Measurements from ENCODE around the gene ALKBH6. TPM values are rescaled to one million over a fixed set of nuclear protein-coding genes. Genes with fewer than 3 reads are reported as not detected.
A peak's percentile ranks its signal among the peaks of the same experiment; 100 is the strongest.

ALKBH6 gene
- total RNA-seq, 1 donor from 2014 or later = 22.8 TPM

DNA sequence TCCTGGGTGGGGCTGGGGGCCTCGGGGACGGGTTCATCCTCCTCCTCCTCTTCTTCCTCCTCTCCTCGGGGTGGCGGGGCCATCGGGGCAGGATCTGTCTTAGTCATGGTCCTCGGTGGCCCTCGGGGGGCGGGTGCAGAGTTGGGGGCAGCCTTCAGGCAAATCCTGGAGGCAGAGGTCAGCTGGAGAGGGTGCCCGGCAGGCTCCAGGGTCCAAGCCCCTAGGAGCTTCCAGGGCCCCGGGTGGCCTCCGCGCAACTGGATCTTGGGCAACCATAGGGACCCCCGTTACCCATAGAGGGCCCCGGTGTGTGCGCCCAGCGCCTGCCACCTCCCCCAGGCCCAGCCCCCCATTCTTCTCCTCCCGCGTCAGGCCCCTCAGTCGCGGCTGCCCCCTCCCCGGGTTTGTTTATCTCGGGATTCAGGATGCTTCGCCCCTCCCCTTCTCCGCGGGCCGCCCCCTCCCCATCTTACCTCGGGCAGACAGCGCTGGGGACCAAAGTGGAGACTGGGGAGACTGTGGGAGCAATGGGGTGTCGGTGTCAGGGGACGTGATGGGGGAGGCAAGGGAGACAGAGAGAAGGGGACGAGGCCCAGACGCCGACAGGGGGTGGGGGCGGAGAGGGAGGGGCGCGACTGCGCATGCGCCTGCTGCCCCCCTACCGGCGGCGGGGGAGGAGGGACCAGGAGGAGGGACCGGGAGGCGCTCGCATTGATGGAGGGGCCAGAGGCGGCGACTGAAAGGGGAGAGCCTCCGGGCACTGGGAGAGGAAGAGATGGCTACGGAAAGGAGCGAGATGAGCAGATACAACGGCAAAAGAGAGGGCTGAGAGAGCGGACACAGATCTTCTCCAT is 18.5 kb upstream of the ALKBH6 start, which contains the start of gene CLIP3:
Gene CLIP3 (minus strand): TSS at position 623 of the 854 bp plus-strand sequence. CDS start 516 bp downstream, at position 107.
- peak; percentile 94 for ATAC-seq
- intact Hi-C loops (cut with DNase I) = no loop called here
- peak; percentile 89 for DNase-seq (ENCODE audit: low spot score)

GRCh38 chr19:36031308-36031707 is 17.3 kb upstream of the ALKBH6 start:
- ATAC-seq = no peak
- intact Hi-C loops (cut with DNase I) = no loop called here

DNA sequence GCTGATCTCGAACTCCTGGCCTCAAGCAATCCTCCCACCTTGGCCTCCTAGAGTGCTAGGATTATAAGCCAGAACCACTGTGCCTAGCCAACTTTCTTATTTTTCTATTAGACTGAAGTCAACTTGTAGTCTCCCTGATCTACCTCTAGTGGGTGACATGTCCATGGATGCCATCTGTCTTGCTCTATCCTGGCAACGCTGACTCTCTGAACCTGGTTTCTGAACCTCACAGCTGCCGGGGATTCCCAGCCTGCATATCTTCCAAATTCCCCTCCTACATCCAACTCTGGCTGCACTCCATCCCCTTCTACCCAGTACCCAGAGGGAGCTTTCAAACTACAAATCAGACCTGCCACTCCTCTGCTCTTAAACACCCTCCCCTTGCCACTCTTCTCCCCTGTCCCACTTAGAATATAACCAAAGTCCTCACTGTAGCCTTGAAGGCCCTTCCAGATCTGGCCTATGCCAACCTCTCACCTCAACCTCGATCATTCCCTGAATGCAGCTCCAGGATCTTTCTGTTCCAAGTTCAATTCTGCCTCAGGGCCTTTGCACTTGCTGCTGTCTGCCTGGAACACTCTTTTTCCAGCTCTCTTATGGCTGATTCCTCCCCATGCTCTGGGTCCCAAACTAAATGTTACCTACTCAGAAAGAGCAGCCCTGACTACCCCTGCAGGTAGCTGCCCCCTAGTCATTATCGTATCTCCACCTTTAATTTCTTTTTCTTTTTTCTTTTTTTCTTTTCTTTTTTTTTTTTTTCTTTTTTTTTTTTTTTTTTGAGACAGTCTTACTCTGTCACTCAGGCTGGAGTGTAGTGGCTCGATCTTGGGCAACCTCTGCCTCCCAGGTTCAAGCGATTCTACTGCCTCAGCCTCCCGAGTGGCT is 16.5 kb upstream of the ALKBH6 start:
- no peak for ATAC-seq
- no peak for DNase-seq (ENCODE audit: low spot score)
- intact Hi-C loops (cut with DNase I) = no loop called here

More at GRCh38 chr19:36031308-36031707, 17.3 kb upstream of the ALKBH6 start:
- no peak for DNase-seq (ENCODE audit: low spot score)

DNA sequence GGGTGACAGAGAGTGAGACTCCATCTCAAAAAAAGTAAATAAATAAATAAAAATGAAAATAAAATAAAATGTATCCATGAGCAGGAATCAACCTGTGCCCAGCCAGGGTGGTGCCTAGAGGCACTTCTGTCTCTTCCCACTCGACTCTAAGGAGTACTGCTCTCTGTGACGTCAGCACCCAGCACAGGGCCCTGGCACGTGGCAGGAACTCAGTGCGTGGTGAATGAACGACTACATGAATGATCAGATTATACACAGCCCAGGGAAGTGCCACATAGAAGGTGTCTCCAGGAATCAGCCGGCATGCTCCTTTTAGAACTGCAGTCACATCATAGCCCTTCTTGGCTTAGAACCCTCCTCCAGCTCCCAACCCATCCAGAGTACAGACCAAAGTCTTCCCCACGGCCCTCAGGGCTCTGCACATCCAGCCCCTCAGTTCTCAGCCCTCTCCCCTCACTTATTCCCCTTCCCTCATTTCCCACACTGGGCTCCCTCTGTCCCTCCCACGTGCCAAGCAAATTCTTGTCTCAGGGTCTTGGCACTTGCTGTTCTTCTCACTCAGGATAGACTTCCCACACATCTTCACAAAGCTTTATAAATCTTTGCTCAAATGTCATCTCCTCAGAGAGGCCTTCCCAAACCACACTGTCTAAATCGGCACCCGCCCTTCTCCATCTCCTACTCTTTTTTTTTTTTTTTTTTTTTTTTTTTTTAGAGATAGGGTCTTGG is 14.5 kb upstream of the ALKBH6 start:
- ATAC-seq (no peak), DNase-seq (ENCODE audit: low spot score) (no peak)
- intact Hi-C loops (cut with DNase I) = no loop called here

- no peak for DNase-seq (ENCODE audit: low spot score)
- intact Hi-C loops (cut with DNase I) = no loop called here
- ATAC-seq = no peak
Observed at GRCh38 chr19:36027696-36028095, 13.7 kb upstream of the ALKBH6 start.

- DNase-seq (ENCODE audit: low spot score) (no peak), ATAC-seq (no peak)
- intact Hi-C loops (cut with DNase I) = no loop called here
Observed at GRCh38 chr19:36026091-36026876, 12.3 kb upstream of the ALKBH6 start.

- intact Hi-C loops (cut with DNase I) = no loop called here
- ATAC-seq = no peak
- DNase-seq (ENCODE audit: low spot score) = no peak
Observed at GRCh38 chr19:36025541-36025940, 11.5 kb upstream of the ALKBH6 start.

GRCh38 chr19:36023432-36023831 is 9.4 kb upstream of the ALKBH6 start:
- no peak for DNase-seq (ENCODE audit: low spot score)
- no peak for ATAC-seq
- intact Hi-C loops (cut with DNase I) = no loop called here

- DNase-seq (ENCODE audit: low spot score) (no peak), ATAC-seq (no peak)
- intact Hi-C loops (cut with DNase I) = no loop called here
Observed at GRCh38 chr19:36019061-36019670, 5.2 kb upstream of the ALKBH6 start.

DNA sequence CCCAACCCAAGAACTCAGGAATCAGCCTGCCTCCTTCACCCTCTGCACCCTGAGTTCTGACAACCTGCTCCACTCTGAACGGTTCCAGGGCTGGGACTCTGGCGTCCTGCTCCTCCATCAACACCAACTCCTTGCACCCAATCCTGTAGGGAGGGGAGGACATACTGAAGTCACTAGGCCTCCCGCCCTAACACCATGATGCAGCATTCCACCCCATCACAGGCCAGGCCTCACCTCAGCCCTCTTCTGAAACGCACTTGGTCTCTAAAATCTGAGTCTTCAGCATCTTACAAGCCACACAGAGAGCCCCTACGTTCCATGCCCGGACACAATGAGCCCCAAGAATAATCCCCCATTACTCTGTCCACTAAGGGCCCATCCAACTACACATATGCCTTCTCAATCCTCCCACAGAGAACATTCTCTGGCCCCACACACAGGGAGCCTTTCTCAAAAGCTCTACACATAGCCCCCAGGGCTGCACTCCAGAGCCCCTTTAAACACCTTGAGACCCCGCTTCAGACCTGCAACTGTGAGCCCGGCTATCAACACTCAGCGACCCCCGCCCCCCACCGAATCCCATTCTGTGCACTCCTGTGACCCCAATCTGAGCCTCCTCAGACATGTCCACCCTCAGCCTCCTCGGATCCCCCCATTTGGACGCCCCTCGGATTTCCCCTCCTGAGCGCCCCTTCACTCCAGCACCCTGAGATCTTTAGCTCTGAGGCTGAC is 567 bp downstream of the ALKBH6 start:
- intact Hi-C loops (cut with DNase I) = no loop called here
- DNase-seq (ENCODE audit: low spot score) (no peak), ATAC-seq (no peak)

DNA sequence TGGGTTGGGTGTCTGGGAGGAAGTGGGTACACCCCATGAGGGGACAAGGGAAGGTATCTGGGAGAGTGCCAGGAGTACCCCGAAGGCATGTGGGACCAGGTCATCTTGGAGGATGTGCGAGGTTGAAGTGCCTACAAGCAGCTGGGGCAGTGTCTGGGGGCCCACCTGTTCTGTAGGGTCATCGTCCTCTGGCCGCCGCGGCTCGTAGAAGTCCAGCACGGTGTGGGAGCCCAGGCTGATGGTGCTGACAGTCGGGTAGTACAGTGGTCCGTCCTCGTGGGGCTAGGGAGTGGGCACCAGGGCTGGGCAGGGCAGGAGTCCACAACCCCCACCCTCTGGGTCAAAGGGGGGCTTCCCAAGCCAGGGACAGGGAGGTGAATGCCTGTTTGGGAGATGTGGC is 3.6 kb downstream of the ALKBH6 start:
- ATAC-seq (no peak), DNase-seq (ENCODE audit: low spot score) (no peak)
- intact Hi-C loops (cut with DNase I) = no loop called here

DNA sequence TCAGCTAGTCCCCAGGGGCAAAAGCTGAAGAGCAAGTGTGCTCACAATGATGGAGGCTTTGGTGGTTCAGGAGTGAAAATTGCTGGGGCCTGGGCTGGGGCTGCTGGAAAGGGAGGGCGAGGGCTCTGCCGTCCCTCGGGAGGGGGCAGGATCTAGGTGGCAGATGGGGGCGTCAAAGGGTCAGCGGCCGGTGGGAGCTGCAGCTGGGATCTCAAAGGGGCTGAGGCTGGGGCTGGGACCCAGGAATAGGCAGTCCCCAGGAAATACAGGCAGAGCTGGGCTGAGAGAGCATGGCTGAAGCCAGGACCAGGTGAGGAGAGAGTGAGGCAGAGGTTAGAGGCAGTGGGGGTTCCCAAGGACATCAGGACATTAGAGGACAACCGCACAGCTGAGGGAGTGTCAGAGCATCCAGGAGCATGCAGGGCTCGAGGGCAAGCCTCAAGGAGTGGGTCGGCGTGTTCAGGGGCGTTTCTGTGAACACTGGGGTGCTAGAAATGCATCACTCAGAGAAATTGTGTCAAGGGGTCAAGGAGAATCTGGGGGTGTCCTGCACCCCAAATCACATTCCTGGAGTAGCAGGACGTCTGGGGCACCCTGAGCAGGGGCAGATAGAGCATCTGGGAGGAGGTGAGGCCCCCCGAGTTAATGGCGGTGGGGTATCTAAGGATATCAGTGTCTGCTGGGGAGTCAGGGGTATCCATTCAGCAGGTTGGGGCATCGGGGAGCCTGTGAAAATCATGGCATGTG is 4.2 kb downstream of the ALKBH6 start:
- DNase-seq (ENCODE audit: low spot score) (no peak), ATAC-seq (no peak)
- intact Hi-C loops (cut with DNase I) = no loop called here

DNA sequence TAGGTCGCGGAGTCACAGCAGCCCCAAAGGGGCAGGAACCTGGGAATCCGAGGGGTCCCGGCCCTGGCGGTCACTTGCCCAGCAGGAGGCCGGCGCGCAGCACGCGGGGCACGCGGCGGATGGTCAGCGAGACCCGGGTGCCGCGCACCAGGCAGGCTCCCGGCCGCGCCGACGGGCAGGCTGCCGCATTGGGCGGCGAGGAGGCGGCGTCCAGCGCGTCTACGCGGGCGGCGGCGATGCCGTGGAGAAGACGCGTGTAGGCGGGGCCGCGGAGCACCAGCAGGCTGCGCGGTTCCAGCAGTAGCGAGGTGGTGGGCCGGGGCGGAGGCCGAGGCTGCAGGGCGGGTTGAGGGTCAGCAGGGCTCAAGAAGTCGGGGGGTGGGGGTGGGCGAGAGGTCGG is 4.8 kb downstream of the ALKBH6 start:
- intact Hi-C loops (cut with DNase I) = no loop called here
- ATAC-seq (peak; percentile 65), DNase-seq (ENCODE audit: low spot score) (peak; percentile 85)

GRCh38 chr19:36008336-36008978 is 5.6 kb downstream of the ALKBH6 start, which contains the start of gene SYNE4:
Gene SYNE4, minus strand, starts transcription at chr19:36008813. Its CDS starts 132 bp downstream, at chr19:36008681.
- ATAC-seq (no peak), DNase-seq (ENCODE audit: low spot score) (no peak)
- intact Hi-C loops (cut with DNase I) = no loop called here

DNA sequence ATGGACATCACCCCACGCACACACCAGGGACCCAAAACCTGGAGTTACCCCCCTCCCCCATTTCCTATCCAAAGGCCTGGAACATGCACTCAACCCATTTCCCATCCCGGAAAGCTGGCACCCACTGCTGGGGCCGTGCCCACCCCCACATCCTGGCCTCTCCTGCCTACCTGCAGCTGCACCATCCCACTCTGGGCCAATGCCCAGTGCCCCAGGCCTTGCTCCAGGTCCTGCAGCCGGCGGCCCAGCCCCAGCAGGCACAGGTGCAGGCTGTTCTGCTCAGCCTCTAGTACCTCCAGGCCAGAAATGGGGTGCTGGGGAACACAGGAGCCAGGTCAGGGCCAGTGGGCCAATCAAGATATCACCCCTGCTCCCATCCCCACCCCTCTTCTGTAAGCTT is 7.1 kb downstream of the ALKBH6 start:
- intact Hi-C loops (cut with DNase I) = no loop called here
- DNase-seq (ENCODE audit: low spot score) (no peak), ATAC-seq (no peak)

DNA sequence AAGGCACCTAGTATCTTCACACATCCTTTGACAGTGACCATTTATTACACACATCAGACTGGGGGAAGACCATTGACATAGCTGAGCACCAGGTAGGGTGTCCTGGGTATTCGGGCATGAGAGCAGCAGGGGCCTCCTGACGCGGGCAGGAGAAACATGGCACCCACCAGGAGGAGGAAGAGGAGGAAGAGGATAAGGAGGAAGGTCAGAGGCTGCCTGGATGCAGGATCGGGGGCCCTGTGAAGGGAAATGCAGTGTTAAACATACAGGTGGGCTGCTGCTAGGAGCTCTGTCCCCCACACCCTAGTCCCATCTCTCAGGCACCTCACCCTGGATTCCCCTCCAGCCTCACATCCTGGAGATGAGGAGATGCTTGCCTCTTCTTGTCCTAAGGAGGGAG is 10.7 kb downstream of the ALKBH6 start:
- intact Hi-C loops (cut with DNase I) = no loop called here
- DNase-seq (ENCODE audit: low spot score) = no peak
- ATAC-seq = no peak

Measured in sciatic nerve (tissue), 2 donors.